ENCODE results near the gene MUC6. TPM values are rescaled to one million over a fixed set of nuclear protein-coding genes. Genes with fewer than 3 reads are reported as not detected.

The MUC6 gene
- total RNA-seq, 1 experiment from 2014 or later = 0.49 TPM

GRCh38 chr11:1009371-1009770 lies 27.1 kb downstream of the MUC6 start:
- H3K9me3 ChIP-seq (ENCODE audit: control insufficient read depth, insufficient read depth, low read depth, low read length) = no peaks in the 10 kb centered on the region
- CTCF ChIA-PET = no interaction called here
- in situ Hi-C loops (cut with HindIII; ENCODE audit: low pct_unique_long_range_greater_than_20kb, low sequenced_read_pairs) = no loop called here
- H3K27ac ChIP-seq (ENCODE audit: low read length) = no peak overlapping the region
- BruUV-seq (replicated peaks) = no TSS peak
- ATAC-seq (no peak), DNase-seq (ENCODE audit: low read depth, low spot score) (no peak)
- peaks cover 6% of the 10 kb centered on the region; the same call in 1 of the 2 replicates for H3K36me3 ChIP-seq (ENCODE audit: control insufficient read depth, insufficient read depth, low read length)
- H3K27me3 ChIP-seq (ENCODE audit: control insufficient read depth, insufficient read depth, low read length) = no peaks in the 10 kb centered on the region
- POLR2A ChIA-PET = no interaction called here
- no peaks in the 10 kb centered on the region for H3K4me1 ChIP-seq (ENCODE audit: control insufficient read depth, insufficient read depth, low read length)
- H3K4me3 ChIP-seq (ENCODE audit: low read depth in 2 of 2, low read length in 2 of 2) = no peak overlapping the region
- intact Hi-C loops (cut with micrococcal nuclease; ENCODE audit: unreplicated experiment) = no loop called here
- TF ChIP-seq POLR2AphosphoS5 (IDR thresholded peaks at IDR 0.05; ENCODE audit: low read depth, low read length) (no peak), SIN3A (IDR thresholded peaks at IDR 0.05; ENCODE audit: borderline replicate concordance, insufficient read depth, low read depth, low read length) (no peak), REST (IDR thresholded peaks at IDR 0.05; ENCODE audit: insufficient read depth in 1 of 2, low read depth in 2 of 2, low read length in 1 of 2) (no peak), TCF7L2 (IDR thresholded peaks at IDR 0.05; ENCODE audit: low read depth, low read length) (no peak), CTCF (IDR thresholded peaks at IDR 0.05) (no peak)

- ChIA-PET CTCF (no interaction called here), POLR2A (no interaction called here)
- intact Hi-C loops (cut with micrococcal nuclease; ENCODE audit: unreplicated experiment) = no loop called here
- peaks cover 6% of the 10 kb centered on the region; the same call in 1 of the 2 replicates for H3K36me3 ChIP-seq (ENCODE audit: control insufficient read depth, insufficient read depth, low read length)
- no peak for TF ChIP-seq SIN3A (IDR thresholded peaks at IDR 0.05; ENCODE audit: borderline replicate concordance, insufficient read depth, low read depth, low read length)
- TF ChIP-seq POLR2AphosphoS5 (IDR thresholded peaks at IDR 0.05; ENCODE audit: low read depth, low read length) = no peak
- no peak for TF ChIP-seq REST (IDR thresholded peaks at IDR 0.05; ENCODE audit: insufficient read depth in 1 of 2, low read depth in 2 of 2, low read length in 1 of 2)
- no peak for TF ChIP-seq CTCF (IDR thresholded peaks at IDR 0.05)
- TF ChIP-seq TCF7L2 (IDR thresholded peaks at IDR 0.05; ENCODE audit: low read depth, low read length) = no peak
- no peak overlapping the region for H3K4me3 ChIP-seq (ENCODE audit: low read depth in 2 of 2, low read length in 2 of 2)
- in situ Hi-C loops (cut with HindIII; ENCODE audit: low pct_unique_long_range_greater_than_20kb, low sequenced_read_pairs) = no loop called here
- no peak for ATAC-seq
- H3K4me1 ChIP-seq (ENCODE audit: control insufficient read depth, insufficient read depth, low read length) = no peaks in the 10 kb centered on the region
- no peaks in the 10 kb centered on the region for H3K27me3 ChIP-seq (ENCODE audit: control insufficient read depth, insufficient read depth, low read length)
- no peaks in the 10 kb centered on the region for H3K9me3 ChIP-seq (ENCODE audit: control insufficient read depth, insufficient read depth, low read depth, low read length)
- BruUV-seq (replicated peaks) = no TSS peak
- DNase-seq (ENCODE audit: low read depth, low spot score) = no peak
- no peak overlapping the region for H3K27ac ChIP-seq (ENCODE audit: low read length)
These were observed 27.7 kb downstream of the MUC6 start for GRCh38 chr11:1008803-1009145.
